GM23248 (cell line): Measurements from ENCODE around the gene ACTN4. TPM values are rescaled to one million over a fixed set of nuclear protein-coding genes. Genes with fewer than 3 reads are reported as not detected.
"Not testable (repeated sequence)": the region's sequence is repeated elsewhere in the genome, so short reads cannot be mapped to it uniquely, and the experiment has no call there.

ENCODE experiments used
- DNase-seq: peaks from one replicate; pipeline ENCODE4 v3.0.0-alpha.2; 2015
- H2AFZ ChIP-seq: fragments of 200-600 bp; sonication (generic); 2 replicates; pipeline ENCODE4 v1.6.1; 2016; ENCODE audit warnings: antibody characterized with exemption
- H3F3A ChIP-seq: fragments of 200-600 bp; sonication (generic); 2 replicates; pipeline ENCODE4 v1.6.1; 2016; ENCODE audit warnings: mild to moderate bottlenecking, antibody characterized with exemption, mixed run types; ENCODE audit not compliant: insufficient read depth
- H3K27ac ChIP-seq: fragments of 200-600 bp; sonication (generic); 2 replicates; pipeline ENCODE4 v1.5.1; 2016; ENCODE audit warnings: mild to moderate bottlenecking
- H3K27me3 ChIP-seq: fragments of 200-600 bp; sonication (generic); replicated peaks from 2 replicates; pipeline ENCODE4 v1.6.1; 2016; ENCODE audit warnings: mild to moderate bottlenecking; ENCODE audit not compliant: insufficient read depth
- H3K36me3 ChIP-seq: fragments of 200-600 bp; sonication (generic); 2 replicates; pipeline ENCODE4 v1.6.1; 2016; ENCODE audit warnings: low read depth, mild to moderate bottlenecking
- H3K4me1 ChIP-seq: fragments of 200-600 bp; sonication (generic); 2 replicates; pipeline ENCODE4 v1.6.1; 2016; ENCODE audit warnings: mild to moderate bottlenecking; ENCODE audit not compliant: insufficient read depth
- H3K4me2 ChIP-seq: fragments of 200-600 bp; sonication (generic); one replicate; pipeline ENCODE4 v1.6.1; 2016; ENCODE audit warnings: mild to moderate bottlenecking; ENCODE audit not compliant: unreplicated experiment
- H3K4me3 ChIP-seq: fragments of 200-600 bp; sonication (generic); 2 replicates; pipeline ENCODE4 v1.5.1; 2016; ENCODE audit warnings: mild to moderate bottlenecking
- H3K79me2 ChIP-seq: fragments of 200-600 bp; sonication (generic); 2 replicates; pipeline ENCODE4 v1.6.1; 2016; ENCODE audit warnings: mild to moderate bottlenecking; ENCODE audit not compliant: insufficient read depth
- H3K9ac ChIP-seq: fragments of 200-600 bp; sonication (generic); 2 replicates; pipeline ENCODE4 v1.6.1; 2016; ENCODE audit warnings: mild to moderate bottlenecking
- H3K9me2 ChIP-seq: fragments of 200-600 bp; sonication (generic); 2 replicates; pipeline ENCODE4 v1.6.1; 2016; ENCODE audit warnings: mixed run types, mild to moderate bottlenecking, moderate library complexity; ENCODE audit not compliant: insufficient read depth
- H3K9me3 ChIP-seq: fragments of 200-600 bp; sonication (generic); one replicate; pipeline ENCODE4 v1.6.1; 2017; ENCODE audit warnings: low read depth
- H4K20me1 ChIP-seq: fragments of 200-600 bp; sonication (generic); 2 replicates; pipeline ENCODE4 v1.6.0; 2016; ENCODE audit not compliant: insufficient read depth
- EZH2 ChIP-seq: fragments of 200-600 bp; sonication (generic); IDR thresholded peaks from 2 replicates; pipeline ENCODE4 v1.6.1; 2018; ENCODE audit warnings: antibody characterized with exemption, mild to moderate bottlenecking; ENCODE audit not compliant: insufficient read depth, poor library complexity, severe bottlenecking
- EZH2phosphoT487 ChIP-seq: fragments of 200-600 bp; sonication (generic); IDR thresholded peaks from 2 replicates; pipeline ENCODE4 v1.6.1; 2018; ENCODE audit warnings: antibody characterized with exemption, moderate library complexity, mild to moderate bottlenecking, low read depth; ENCODE audit not compliant: insufficient read depth
- WGBS, 2 experiments: methylation state at CpG; one replicate each; pipeline ENCODE4 v1.1.6; 2015 to 2017; ENCODE audit warnings: low lambda C conversion rate in 2 of 2, low coverage in 1 of 2; ENCODE audit errors: missing lambda C conversion rate in 2 of 2; 5-methylcytosine and 5-hydroxymethylcytosine counted together
- in situ Hi-C: fragments of 300-500 bp; cut with MboI; formaldehyde crosslinking; loops from 2 replicates; pipeline ENCODE4 v1.15.0; 2020
- polyA plus RNA-seq: library from polyadenylated mRNA; unstranded; fragments of >200 nt; fragmentation: Nextera tagmentation; extraction: Ambion mirVana; gene quantifications from 2 replicates; pipeline ENCODE4 v1.2.1, GENCODE V29; 2016
- total RNA-seq: library from RNA; depleted of rRNA; stranded (reverse); fragments of >200 nt; shearing (Covaris generic); gene quantifications from 2 replicates; pipeline ENCODE4 v1.2.3, GENCODE V29; 2014

The ACTN4 gene
- total and polyA plus RNA-seq, 2 experiments from 2014 or later, result 84.6 to 477 TPM

DNA sequence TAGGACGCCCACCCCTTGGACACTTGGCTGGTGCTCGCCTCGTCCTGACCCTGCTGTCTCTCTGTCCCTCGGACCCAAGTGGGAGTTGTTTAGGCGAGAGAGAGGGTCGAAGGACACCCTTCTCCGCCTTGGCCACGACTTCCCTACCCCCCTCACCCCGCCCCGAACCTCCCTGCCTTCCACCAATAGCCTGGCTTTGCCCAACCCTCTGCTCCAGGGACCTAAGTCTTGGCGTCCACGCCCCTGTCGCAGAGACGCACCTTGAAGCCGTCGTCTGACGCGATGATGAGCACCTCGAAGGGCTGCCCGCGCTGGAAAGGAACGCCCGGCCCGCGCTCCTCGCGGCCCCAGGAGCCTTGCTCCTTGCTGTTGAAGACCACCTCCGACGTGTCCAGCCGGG lies 124.1 kb downstream of the ACTN4 start:
- H3K9me3 ChIP-seq, H4K20me1 ChIP-seq, H2AFZ ChIP-seq, H3K79me2 ChIP-seq, H3K9ac ChIP-seq, H3K4me2 ChIP-seq, H3K27me3 ChIP-seq, in situ Hi-C loops, H3K4me1 ChIP-seq, H3K27ac ChIP-seq, DNase-seq, H3F3A ChIP-seq, H3K36me3 ChIP-seq, H3K4me3 ChIP-seq, H3K9me2 ChIP-seq: not testable (repeated sequence)
- 51% methylated on average over 5 of the region's 30 CpGs; no CpG with 5 or more reads in 1 of the 2 experiments for WGBS, 2 experiments

DNA sequence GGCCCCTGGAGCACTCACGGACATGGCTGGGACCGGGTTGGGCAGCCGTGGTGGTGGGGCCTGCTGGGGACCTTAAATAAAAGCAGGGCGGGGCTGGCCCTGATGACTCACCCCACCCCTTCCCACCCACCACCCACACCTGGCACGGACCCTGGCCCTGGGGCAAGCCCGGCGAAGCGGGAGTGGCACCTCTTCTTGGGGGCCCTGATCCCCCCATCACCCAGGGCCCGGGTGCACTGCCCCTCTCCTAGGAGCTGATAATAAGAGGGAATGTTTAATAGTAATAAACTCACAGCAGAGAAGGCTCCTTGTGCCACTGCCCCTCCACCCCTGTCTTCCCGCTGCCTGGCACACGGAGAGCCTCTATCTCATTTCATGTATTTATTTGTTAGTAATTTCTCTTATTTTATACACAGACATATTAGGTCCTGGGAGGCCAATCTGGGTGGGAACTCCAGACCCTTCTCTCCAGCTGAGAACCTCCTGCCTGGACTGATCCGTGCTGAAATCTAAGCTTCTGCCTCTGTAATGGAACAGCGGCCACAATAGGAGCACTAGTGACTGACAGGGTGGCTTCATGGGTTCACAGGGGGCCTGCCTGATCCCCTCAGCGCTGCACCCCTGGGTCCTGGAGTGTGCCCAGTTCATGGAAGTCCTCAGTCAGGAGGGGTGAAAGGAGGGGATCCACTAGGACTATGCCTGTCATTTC lies 126.2 kb downstream of the ACTN4 start, which contains the start of gene LGALS7:
LGALS7 (minus strand) TSS at position 49 of the 709 bp plus-strand sequence; CDS start at position 24, 25 bp downstream.
- H3K9me3 ChIP-seq, result no peaks in the 10 kb centered on the region
- H4K20me1 ChIP-seq, result no peaks in the 10 kb centered on the region
- no peak within 1 kb of the TSS for H2AFZ ChIP-seq
- no peaks in the 10 kb centered on the region for H3K79me2 ChIP-seq
- no peak within 1 kb of the TSS for H3K4me3 ChIP-seq
- H3K9me2 ChIP-seq, result no peaks in the 10 kb centered on the region
- no peaks in the 10 kb centered on the region for H3K4me1 ChIP-seq
- no peak within 1 kb of the TSS for H3K4me2 ChIP-seq
- no peak within 1 kb of the TSS for H3K9ac ChIP-seq
- in situ Hi-C loops, result no loop called here
- H3K27ac ChIP-seq, result no peak within 1 kb of the TSS
- no peaks in the 10 kb centered on the region for H3K27me3 ChIP-seq
- 67 to 79% methylated on average over 9 to 11 of the region's 14 CpGs for WGBS, 2 experiments
- no peaks in the 10 kb centered on the region for H3F3A ChIP-seq
- H3K36me3 ChIP-seq, result no peaks in the 10 kb centered on the region
- DNase-seq, result no peak
- TF ChIP-seq EZH2phosphoT487 (no peak), EZH2 (no peak)

DNA sequence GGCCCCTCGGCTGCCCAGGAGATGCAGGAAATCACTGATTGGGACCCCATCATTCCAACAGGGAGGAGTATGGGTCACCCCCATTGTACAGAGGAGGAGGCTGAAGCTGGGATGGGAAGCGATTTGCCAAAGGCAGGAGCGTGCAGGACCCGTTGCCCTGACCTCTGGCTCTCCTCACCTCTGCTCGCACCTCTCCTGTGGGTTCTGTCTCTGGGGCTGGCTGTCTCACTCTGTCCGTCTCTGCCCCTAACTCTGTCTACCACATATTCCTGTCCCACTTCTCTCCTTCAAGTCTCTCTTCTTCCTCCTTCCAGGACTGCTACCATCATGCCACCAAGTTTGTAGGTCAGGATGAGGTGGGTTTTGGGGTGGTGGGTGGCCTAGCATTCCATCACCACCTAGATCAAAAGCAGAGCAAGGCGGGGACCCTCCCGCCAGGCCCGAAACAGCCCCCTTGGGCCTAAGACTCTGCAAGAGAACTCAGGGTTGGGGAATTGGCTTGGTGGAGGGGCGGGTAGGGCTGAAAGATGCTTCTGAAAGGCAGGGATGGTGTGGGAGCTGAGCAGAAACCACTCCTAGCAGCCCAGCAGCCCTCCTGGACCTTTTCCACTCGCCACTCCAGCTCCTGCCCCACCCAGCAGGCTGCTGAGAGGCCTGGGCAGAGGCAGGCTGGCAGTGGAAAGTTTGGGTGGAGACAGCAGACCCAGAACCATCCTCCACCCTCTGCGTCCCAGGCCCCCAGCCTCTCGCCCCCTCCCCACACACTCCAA lies 126.9 kb downstream of the ACTN4 start:
- H3K4me3 ChIP-seq, result no peak overlapping the region
- no peaks in the 10 kb centered on the region for H3F3A ChIP-seq
- no peak overlapping the region for H3K9ac ChIP-seq
- in situ Hi-C loops, result no loop called here
- no peak overlapping the region for H2AFZ ChIP-seq
- no peaks in the 10 kb centered on the region for H3K9me3 ChIP-seq
- no peaks in the 10 kb centered on the region for H4K20me1 ChIP-seq
- H3K9me2 ChIP-seq, result no peaks in the 10 kb centered on the region
- no peaks in the 10 kb centered on the region for H3K4me1 ChIP-seq
- no peaks in the 10 kb centered on the region for H3K36me3 ChIP-seq
- no peaks in the 10 kb centered on the region for H3K79me2 ChIP-seq
- H3K27me3 ChIP-seq, result 0 out of 2 replicates have a peak, but pooled peaks cover 2% of the 10 kb centered on the region
- WGBS, 2 experiments, result 69 to 72% methylated on average over 10 to 13 of the region's 13 CpGs
- DNase-seq, result no peak
- H3K4me2 ChIP-seq, result no peak overlapping the region
- TF ChIP-seq EZH2phosphoT487 (no peak), EZH2 (no peak)
- no peak overlapping the region for H3K27ac ChIP-seq

DNA sequence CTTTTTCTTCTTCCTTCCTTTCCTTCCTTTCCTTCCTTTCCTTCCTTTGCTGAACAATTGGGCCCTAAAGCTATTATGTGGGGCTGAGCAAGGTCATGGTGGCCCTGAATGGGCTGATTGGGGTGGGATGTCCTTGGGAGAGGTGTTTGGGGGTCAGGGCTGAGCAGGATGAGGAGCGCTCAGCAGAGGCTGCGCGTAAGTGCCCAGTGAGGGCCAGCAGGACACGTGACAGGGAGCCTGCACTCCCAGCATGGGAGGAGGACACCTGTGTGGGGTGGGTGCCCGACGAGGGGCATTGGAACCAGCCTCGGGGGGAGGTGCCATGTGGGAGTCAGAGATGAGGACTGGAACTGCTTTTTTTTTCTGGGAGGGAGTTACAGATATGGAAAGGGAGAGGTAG lies 131.3 kb downstream of the ACTN4 start:
- TF ChIP-seq EZH2 (no peak), EZH2phosphoT487 (no peak)
- H4K20me1 ChIP-seq, result no peaks in the 10 kb centered on the region
- no peaks in the 10 kb centered on the region for H3K79me2 ChIP-seq
- H3K27ac ChIP-seq, result no peak overlapping the region
- no peak overlapping the region for H3K9ac ChIP-seq
- peaks cover 17% of the 10 kb centered on the region; the same call in 1 of the 2 replicates for H3K27me3 ChIP-seq
- H3K36me3 ChIP-seq, result no peaks in the 10 kb centered on the region
- H3F3A ChIP-seq, result no peaks in the 10 kb centered on the region
- no peaks in the 10 kb centered on the region for H3K4me1 ChIP-seq
- H3K4me2 ChIP-seq, result no peak overlapping the region
- in situ Hi-C loops, result no loop called here
- H2AFZ ChIP-seq, result no peak overlapping the region
- H3K9me2 ChIP-seq, result no peaks in the 10 kb centered on the region
- no peak overlapping the region for H3K4me3 ChIP-seq
- no peaks in the 10 kb centered on the region for H3K9me3 ChIP-seq
- no peak for DNase-seq
- WGBS, 2 experiments, result 53 to 57% methylated on average over 7 of the region's 7 CpGs
